SIG-M5 treated with dmso at 0.1 percent for 504 hours (cell line): ENCODE data around the gene ZNF330.
A peak's percentile ranks its signal among the peaks of the same experiment; 100 is the strongest.

Experiments used
- DNase-seq: peaks from one replicate; lab custom pipeline; 2025; ENCODE audit not compliant: unreplicated experiment; lab: John Stamatoyannopoulos, UW

Gene ZNF330

GRCh38 chr4:141229408-141230101, 8.9 kb downstream of the ZNF330 start:
- DNase-seq: no peak

DNA sequence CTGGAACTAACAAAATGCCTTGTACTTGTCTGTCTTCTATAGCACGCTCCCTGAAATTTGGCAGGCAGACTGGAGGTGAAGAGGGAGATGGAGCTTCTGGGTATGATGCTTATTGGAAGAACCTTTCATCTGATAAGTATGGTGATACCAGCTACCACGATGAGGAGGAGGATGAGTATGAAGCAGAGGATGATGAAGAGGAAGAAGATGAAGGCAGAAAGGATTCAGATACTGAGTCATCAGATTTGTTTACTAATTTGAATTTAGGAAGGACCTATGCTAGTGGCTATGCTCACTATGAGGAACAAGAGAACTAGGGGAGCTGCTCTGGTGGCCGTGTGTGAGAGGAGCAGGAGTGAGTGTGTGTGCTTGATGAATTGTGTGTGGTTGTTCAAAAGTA, 13.0 kb downstream of the ZNF330 start:
- DNase-seq: no peak

GRCh38 chr4:141238186-141238585, 17.5 kb downstream of the ZNF330 start:
- no peak for DNase-seq

GRCh38 chr4:141240259-141240658, 19.6 kb downstream of the ZNF330 start:
- DNase-seq: no peak

DNA sequence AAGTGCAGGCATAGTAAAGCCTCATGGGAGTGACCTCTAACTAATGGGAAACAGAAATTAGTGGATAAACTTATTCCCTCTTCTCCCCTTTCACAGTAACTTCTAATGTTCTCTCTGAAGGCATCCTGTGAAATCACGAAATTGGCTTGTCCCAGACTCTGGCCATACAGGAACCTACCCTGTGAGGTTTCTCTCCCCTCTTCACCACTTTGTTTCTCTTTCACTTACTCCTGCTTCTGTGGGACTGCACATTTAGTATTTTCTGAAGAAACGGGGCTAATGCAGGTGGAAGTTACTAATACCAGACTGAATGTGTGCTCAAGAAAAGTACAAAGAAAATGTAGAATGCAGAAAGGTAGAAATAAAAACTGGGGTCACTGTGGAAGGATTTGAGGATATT, 20.0 kb downstream of the ZNF330 start:
- DNase-seq: no peak

DNA sequence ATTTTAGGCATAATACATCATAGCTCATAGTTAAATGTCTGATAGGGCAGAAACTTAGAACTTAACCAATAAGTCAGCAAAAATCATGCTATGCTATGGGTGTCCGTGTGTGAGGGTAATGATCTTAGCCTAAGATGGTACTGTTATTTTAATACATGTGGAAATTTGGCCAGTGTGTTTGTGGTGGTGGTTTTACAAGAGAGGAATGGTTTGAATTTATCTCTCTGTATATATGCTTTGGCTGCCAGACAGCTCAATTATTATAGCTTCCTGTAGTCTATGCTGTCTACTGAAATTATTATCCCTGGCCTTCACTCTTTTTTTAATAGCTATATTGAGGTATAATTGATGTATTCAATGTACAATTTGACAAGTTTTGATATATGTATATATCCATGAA, 21.3 kb downstream of the ZNF330 start:
- DNase-seq: no peak

GRCh38 chr4:141244419-141244818, 23.7 kb downstream of the ZNF330 start:
- DNase-seq: no peak

GRCh38 chr4:141246243-141246642, 25.5 kb downstream of the ZNF330 start:
- DNase-seq: no peak

- no peak for DNase-seq
Measured at GRCh38 chr4:141246683-141247429, 26.2 kb downstream of the ZNF330 start.

DNA sequence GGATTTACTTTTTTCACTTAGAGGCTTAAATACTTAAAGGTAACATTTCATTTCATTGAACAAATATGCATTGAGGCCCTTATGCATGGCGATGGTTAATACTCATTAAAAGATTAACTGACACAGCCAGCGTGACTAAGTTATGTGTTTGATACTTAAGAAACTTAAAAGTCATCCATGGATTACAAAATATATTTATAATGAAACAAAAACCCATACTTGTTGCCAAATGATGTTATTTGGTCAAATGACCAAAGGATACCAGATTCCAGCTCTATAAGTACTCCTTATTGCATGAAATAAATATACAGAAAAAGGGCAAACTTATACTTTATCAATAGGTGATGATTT, 26.7 kb downstream of the ZNF330 start:
- no peak for DNase-seq

DNA sequence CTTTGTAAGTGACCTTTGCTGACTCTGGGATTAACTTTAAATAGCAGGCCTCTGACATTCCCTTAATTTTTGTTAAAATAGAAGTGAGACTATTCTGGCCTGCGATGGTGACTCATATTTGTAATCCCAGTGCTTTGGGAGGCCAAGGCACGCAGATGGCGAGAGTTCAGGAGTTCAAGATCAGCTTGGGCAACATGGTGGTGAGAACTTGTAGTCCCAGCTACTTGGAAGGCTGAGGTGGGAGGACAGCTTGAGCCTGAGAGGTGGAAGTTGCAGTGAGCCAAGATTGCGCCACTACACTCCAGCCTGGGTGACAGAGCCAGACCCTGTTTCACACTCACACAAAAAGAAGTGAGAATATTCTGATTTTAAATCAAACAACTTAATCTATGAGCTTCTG, 27.3 kb downstream of the ZNF330 start:
- DNase-seq: peak; percentile 77

DNA sequence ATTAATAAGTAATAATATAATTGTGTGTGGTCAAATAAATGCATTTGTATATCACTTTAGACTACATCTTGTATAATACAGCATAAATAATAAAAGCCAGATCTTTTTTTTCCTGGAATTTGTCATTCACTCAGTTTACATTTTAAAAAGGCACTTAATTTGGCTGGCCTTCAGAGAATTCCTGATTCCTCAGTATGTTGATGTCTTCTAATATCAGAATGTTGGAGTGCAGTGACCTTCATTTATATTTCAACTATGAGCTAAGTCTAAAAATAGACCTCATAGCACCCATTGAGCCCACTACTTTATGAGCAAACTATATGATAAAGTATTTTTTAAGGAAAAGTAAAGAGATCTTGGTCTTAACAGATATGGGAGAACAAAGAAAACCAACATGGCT, 27.8 kb downstream of the ZNF330 start:
- no peak for DNase-seq

GRCh38 chr4:141254326-141254725, 33.6 kb downstream of the ZNF330 start:
- no peak for DNase-seq

GRCh38 chr4:141255016-141255415, 34.3 kb downstream of the ZNF330 start:
- no peak for DNase-seq

DNA sequence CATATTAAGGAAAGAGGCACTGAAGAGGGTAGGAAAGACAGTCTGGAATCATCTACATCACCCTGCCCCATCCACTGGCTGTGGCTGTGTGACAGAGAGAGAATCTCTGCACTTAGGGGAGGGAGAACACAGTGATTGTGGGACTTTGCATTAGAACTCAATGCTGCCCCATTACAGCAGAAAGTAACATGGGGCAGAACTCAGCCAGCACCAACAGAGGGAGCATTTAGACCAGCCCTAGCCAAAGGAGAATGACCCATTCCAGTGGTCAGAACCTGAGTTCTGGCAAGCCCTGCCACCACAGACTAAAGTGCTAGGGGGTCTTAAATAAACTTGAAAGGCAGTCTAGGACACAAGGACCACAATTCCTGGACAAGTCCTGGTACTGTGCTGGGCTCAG, 37.9 kb downstream of the ZNF330 start:
- DNase-seq: no peak

- DNase-seq: no peak
Measured at GRCh38 chr4:141275834-141276233, 55.1 kb downstream of the ZNF330 start.

DNA sequence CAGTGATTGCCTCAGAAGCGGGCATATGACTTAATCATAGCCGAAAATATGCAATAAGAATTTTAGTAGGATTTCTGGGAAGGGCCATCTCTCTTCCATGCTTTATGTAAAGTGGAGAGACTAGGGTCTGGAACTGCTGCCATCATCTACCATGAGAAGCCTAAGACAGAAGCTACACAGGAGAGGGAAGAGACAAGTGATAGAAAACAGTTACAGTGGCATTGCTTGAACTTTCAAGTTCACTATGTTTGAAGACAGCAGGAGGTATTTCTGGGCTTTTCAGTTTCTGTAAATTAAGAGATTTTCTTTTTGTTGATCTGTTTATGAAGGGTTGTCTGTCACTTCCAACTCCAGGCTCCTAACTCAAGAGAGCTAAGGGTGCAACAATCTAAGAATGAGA, 62.5 kb downstream of the ZNF330 start:
- DNase-seq: no peak

GRCh38 chr4:141283563-141283962, 62.9 kb downstream of the ZNF330 start:
- DNase-seq: no peak
